MM.1S (cell line): ENCODE measurements around the gene M6PR.

Experiments used
- DNase-seq: peaks from one replicate; pipeline ENCODE4 v3.0.0-alpha.2; 2015
- H2AFZ ChIP-seq: fragments of 300-600 bp; sonication (generic); 2 replicates; pipeline ENCODE4 v1.6.0; 2016; ENCODE audit warnings: antibody characterized with exemption, low read length
- H3F3A ChIP-seq: fragments of 300-600 bp; sonication (generic); 2 replicates; pipeline ENCODE4 v1.6.1; 2016; ENCODE audit warnings: mild to moderate bottlenecking, antibody characterized with exemption, low read length, moderate library complexity, mixed read lengths; ENCODE audit not compliant: insufficient read depth
- H3K27ac ChIP-seq: fragments of 300-600 bp; sonication (generic); 2 replicates; pipeline ENCODE4 v1.5.1; 2016; ENCODE audit warnings: mild to moderate bottlenecking, low read length
- H3K27me3 ChIP-seq: fragments of 300-600 bp; sonication (generic); replicated peaks from 2 replicates; pipeline ENCODE4 v1.6.0; 2016; ENCODE audit warnings: low read length; ENCODE audit not compliant: insufficient read depth
- H3K36me3 ChIP-seq: fragments of 300-600 bp; sonication (generic); replicated peaks from 2 replicates; pipeline ENCODE4 v1.6.1; 2016; ENCODE audit warnings: mild to moderate bottlenecking, low read length, mixed read lengths; ENCODE audit not compliant: insufficient read depth
- H3K4me1 ChIP-seq: fragments of 300-600 bp; sonication (generic); 2 replicates; pipeline ENCODE4 v1.6.1; 2016; ENCODE audit warnings: low read length, mixed read lengths
- H3K4me2 ChIP-seq: fragments of 300-600 bp; sonication (generic); 2 replicates; pipeline ENCODE4 v1.6.0; 2016; ENCODE audit warnings: low read depth, low read length
- H3K4me3 ChIP-seq: fragments of 300-600 bp; sonication (generic); 2 replicates; pipeline ENCODE4 v1.5.1; 2016; ENCODE audit warnings: low read length, mixed read lengths
- H3K79me2 ChIP-seq: fragments of 300-600 bp; sonication (generic); 2 replicates; pipeline ENCODE4 v1.6.1; 2016; ENCODE audit warnings: mixed run types, low read length, mixed read lengths
- H3K9ac ChIP-seq: fragments of 300-600 bp; sonication (generic); 2 replicates; pipeline ENCODE4 v1.6.1; 2016; ENCODE audit warnings: low read length, mixed read lengths
- H3K9me2 ChIP-seq: fragments of 300-600 bp; sonication (generic); replicated peaks from 2 replicates; pipeline ENCODE4 v1.6.1; 2016; ENCODE audit warnings: mild to moderate bottlenecking, low read length, mixed read lengths; ENCODE audit not compliant: insufficient read depth
- H3K9me3 ChIP-seq: fragments of 300-600 bp; sonication (generic); replicated peaks from 2 replicates; pipeline ENCODE4 v1.6.1; 2016; ENCODE audit warnings: mild to moderate bottlenecking, low read length, mixed read lengths; ENCODE audit not compliant: insufficient read depth
- H4K20me1 ChIP-seq: fragments of 300-600 bp; sonication (generic); 2 replicates; pipeline ENCODE4 v1.6.1; 2016; ENCODE audit warnings: mild to moderate bottlenecking, low read length, moderate library complexity, mixed read lengths; ENCODE audit not compliant: insufficient read depth
- CTCF ChIP-seq: fragments of 300-600 bp; sonication (generic); IDR thresholded peaks from 2 replicates; pipeline ENCODE4 v1.5.1; 2016; ENCODE audit warnings: antibody characterized with exemption, low read length, mixed read lengths
- EZH2 ChIP-seq: fragments of 300-600 bp; sonication (generic); optimal IDR thresholded peaks from 2 replicates; pipeline ENCODE3; 2017; ENCODE audit warnings: low read depth, mild to moderate bottlenecking, antibody characterized with exemption, low read length, mixed read lengths
- EZH2phosphoT487 ChIP-seq: fragments of 300-600 bp; sonication (generic); IDR thresholded peaks from 2 replicates; pipeline ENCODE4 v1.6.1; 2018; ENCODE audit warnings: antibody characterized with exemption, low read length

The M6PR gene

DNA sequence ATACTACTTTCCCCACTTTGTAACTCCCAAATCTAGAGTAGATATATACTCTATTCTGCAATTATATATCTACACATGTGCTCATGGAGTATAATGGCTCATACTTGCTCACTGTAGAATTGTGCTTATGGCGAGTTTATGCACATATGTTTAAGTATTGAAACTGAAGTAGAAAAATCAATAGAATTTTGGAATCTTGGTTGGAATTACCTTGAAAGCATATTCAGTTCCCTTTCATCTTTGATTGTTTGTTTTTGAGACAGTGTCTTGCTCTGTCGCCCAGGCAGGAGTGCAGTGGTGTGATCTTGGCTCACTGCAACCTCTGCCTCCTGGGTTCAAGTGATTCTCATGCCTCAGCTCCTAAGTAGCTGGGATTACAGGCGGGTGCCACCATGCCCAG, 44.4 kb upstream of the M6PR start:
- no peaks in the 10 kb centered on the region for H3K27me3 ChIP-seq
- no peak overlapping the region for H3K4me3 ChIP-seq
- no peaks in the 10 kb centered on the region for H3K4me1 ChIP-seq
- H3K27ac ChIP-seq, result no peak overlapping the region
- no peaks in the 10 kb centered on the region for H3K9me3 ChIP-seq
- H3K79me2 ChIP-seq, result no peaks in the 10 kb centered on the region
- H4K20me1 ChIP-seq, result no peaks in the 10 kb centered on the region
- TF ChIP-seq CTCF (no peak), EZH2 (no peak), EZH2phosphoT487 (no peak)
- H3K9ac ChIP-seq, result no peak overlapping the region
- no peaks in the 10 kb centered on the region for H3F3A ChIP-seq
- DNase-seq, result no peak
- no peaks in the 10 kb centered on the region for H3K9me2 ChIP-seq
- no peak overlapping the region for H3K4me2 ChIP-seq
- no peaks in the 10 kb centered on the region for H3K36me3 ChIP-seq
- H2AFZ ChIP-seq, result no peak overlapping the region

- no peak overlapping the region for H3K27ac ChIP-seq
- no peaks in the 10 kb centered on the region for H3K9me3 ChIP-seq
- no peak overlapping the region for H3K4me2 ChIP-seq
- H3K27me3 ChIP-seq, result no peaks in the 10 kb centered on the region
- DNase-seq, result no peak
- H3K4me1 ChIP-seq, result peaks cover 8% of the 10 kb centered on the region
- H3K36me3 ChIP-seq, result no peaks in the 10 kb centered on the region
- H4K20me1 ChIP-seq, result no peaks in the 10 kb centered on the region
- H2AFZ ChIP-seq, result no peak overlapping the region
- no peaks in the 10 kb centered on the region for H3K79me2 ChIP-seq
- no peaks in the 10 kb centered on the region for H3K9me2 ChIP-seq
- no peak overlapping the region for H3K9ac ChIP-seq
- no peaks in the 10 kb centered on the region for H3F3A ChIP-seq
- no peak for TF ChIP-seq EZH2
- H3K4me3 ChIP-seq, result no peak overlapping the region
Measured at GRCh38 chr12:8991371-8992345, 42.2 kb upstream of the M6PR start.

DNA sequence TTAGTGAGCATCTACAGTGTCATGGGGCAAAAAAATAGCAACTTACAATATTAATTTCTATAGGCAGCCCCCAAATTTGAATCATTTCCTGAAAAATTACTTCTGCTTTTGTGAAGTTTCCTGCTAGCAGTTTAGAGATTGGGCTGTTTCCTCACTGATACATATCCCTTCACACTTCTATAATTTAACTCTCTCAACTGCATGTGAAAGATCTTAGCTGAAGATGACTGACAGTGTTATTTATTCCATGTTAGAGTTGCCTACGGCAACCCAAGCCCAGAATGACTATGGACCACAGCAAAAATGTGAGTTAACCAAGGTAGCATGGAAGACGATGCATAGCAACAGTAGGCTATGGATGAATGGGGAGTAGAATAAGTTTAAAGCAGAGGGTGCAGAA, 40.0 kb upstream of the M6PR start, which contains the start of gene KLRG1:
KLRG1 (plus strand) TSS at position 134 of the 400 bp plus-strand sequence; CDS start at position 224, 90 bp downstream.
- DNase-seq, result no peak
- Histone ChIP-seq H3K9me2 (no peaks in the 10 kb centered on the region), H3K4me1 (peaks cover 8% of the 10 kb centered on the region), H3K4me2 (no peak within 1 kb of the TSS), H3K79me2 (no peaks in the 10 kb centered on the region), H3K27me3 (no peaks in the 10 kb centered on the region), H2AFZ (no peak within 1 kb of the TSS), H3K4me3 (no peak within 1 kb of the TSS), H3K9ac (no peak within 1 kb of the TSS), H3K27ac (no peak within 1 kb of the TSS), H3F3A (no peaks in the 10 kb centered on the region), H3K9me3 (no peaks in the 10 kb centered on the region), H3K36me3 (no peaks in the 10 kb centered on the region), H4K20me1 (no peaks in the 10 kb centered on the region)
- TF ChIP-seq EZH2 (no peak), EZH2phosphoT487 (no peak), CTCF (no peak)

- H3K4me2 ChIP-seq, result no peak overlapping the region
Measured at GRCh38 chr12:8987685-8988084, 38.2 kb upstream of the M6PR start.

More at GRCh38 chr12:8987685-8988084, 38.2 kb upstream of the M6PR start:
- Histone ChIP-seq H4K20me1 (no peaks in the 10 kb centered on the region), H3K9me2 (no peaks in the 10 kb centered on the region), H3K9ac (no peak overlapping the region), H3K79me2 (no peaks in the 10 kb centered on the region), H3K36me3 (no peaks in the 10 kb centered on the region), H2AFZ (no peak overlapping the region), H3F3A (no peaks in the 10 kb centered on the region), H3K4me1 (peaks cover 8% of the 10 kb centered on the region), H3K27me3 (no peaks in the 10 kb centered on the region), H3K27ac (no peak overlapping the region), H3K4me3 (no peak overlapping the region), H3K9me3 (no peaks in the 10 kb centered on the region)
- TF ChIP-seq CTCF (no peak), EZH2 (no peak), EZH2phosphoT487 (no peak)
- DNase-seq, result no peak
